Lung (tissue), 12 donors: ENCODE measurements around the gene PTPRD. TPM values are rescaled to one million over a fixed set of nuclear protein-coding genes. Genes with fewer than 3 reads are reported as not detected.

Experiments used
- ATAC-seq: fragments of 200-7000 bp; cut with Tn5 transposase; one replicate; pipeline ENCODE4 v1.9.1; 2020; ENCODE audit warnings: moderate number of reproducible peaks; ENCODE audit not compliant: insufficient read depth, low FRiP score
- DNase-seq, 3 donors: peaks; one replicate each; pipeline ENCODE4 v3.0.0-alpha.2; 2013 to 2017
- H3K27ac ChIP-seq, 2 donors: one replicate each; pipeline ENCODE4 v1.5.1; 2013; ENCODE audit warnings: mild to moderate bottlenecking in 2 of 2, moderate library complexity in 2 of 2, control low read depth in 1 of 2, inconsistent platforms in 1 of 2, low read depth in 1 of 2, low read length in 1 of 2
- H3K27me3 ChIP-seq, 3 donors: one replicate each; pipeline ENCODE4 v1.5.1; 2013; ENCODE audit warnings: low read length in 2 of 3; ENCODE audit not compliant: control insufficient read depth in 3 of 3, insufficient read depth in 3 of 3
- H3K36me3 ChIP-seq, 4 donors: one replicate each; pipeline ENCODE4 v1.5.1; 2013; ENCODE audit warnings: low read length in 4 of 4, mild to moderate bottlenecking in 1 of 4, moderate library complexity in 1 of 4; ENCODE audit not compliant: control insufficient read depth in 4 of 4, insufficient read depth in 4 of 4
- H3K4me1 ChIP-seq, 5 donors: one replicate each; pipeline ENCODE4 v1.5.1; 2013; ENCODE audit warnings: low read length in 5 of 5, mild to moderate bottlenecking in 2 of 5, moderate library complexity in 1 of 5; ENCODE audit not compliant: control insufficient read depth in 5 of 5, insufficient read depth in 5 of 5
- H3K4me3 ChIP-seq: one replicate; pipeline ENCODE4 v1.5.1; 2013; ENCODE audit warnings: mild to moderate bottlenecking, control low read depth, moderate library complexity
- H3K9ac ChIP-seq, 2 donors: one replicate each; pipeline ENCODE4 v1.5.1; 2013; ENCODE audit warnings: low read length in 2 of 2, control low read depth in 1 of 2; ENCODE audit not compliant: insufficient read depth in 1 of 2
- H3K9me3 ChIP-seq, 4 donors: one replicate each; pipeline ENCODE4 v1.5.1; 2013; ENCODE audit warnings: low read length in 3 of 4, mild to moderate bottlenecking in 1 of 4, moderate library complexity in 1 of 4; ENCODE audit not compliant: control insufficient read depth in 4 of 4, insufficient read depth in 3 of 4
- CTCF ChIP-seq: IDR thresholded peaks from 2 replicates; pipeline ENCODE4 v1.5.1; 2012; ENCODE audit warnings: mild to moderate bottlenecking; ENCODE audit errors: control extremely low read depth, extremely low read depth
- WGBS, 2 donors: extraction: QIAGEN DNeasy Blood & Tissue Kit; methylation state at CpG; one replicate each; pipeline ENCODE4 v1.1.7; 2013; 5-methylcytosine and 5-hydroxymethylcytosine counted together
- polyA plus RNA-seq, 2 donors: library from polyadenylated mRNA; stranded (reverse); fragments of 200-250 nt; gene quantifications; one replicate each; pipeline ENCODE4 v1.2.1, GENCODE V29; 2013
- total RNA-seq, 2 donors: library from RNA; depleted of rRNA in 1 of 2; stranded (reverse); fragments of >200 nt in 1 of 2; gene quantifications; one replicate each; pipeline ENCODE4 v1.2.1, GENCODE V29; 2014 to 2021
- donor health status: control.
- donor health status: control.
- donor health status: Bipolar disorder and iron deficiency.
- donor health status: healthy.
- donor health status: DM: yes; HTN: yes; CAD: no.

PTPRD gene
- total and polyA plus RNA-seq, 4 donors: 1.9 to 145 (median 13.7) TPM

DNA sequence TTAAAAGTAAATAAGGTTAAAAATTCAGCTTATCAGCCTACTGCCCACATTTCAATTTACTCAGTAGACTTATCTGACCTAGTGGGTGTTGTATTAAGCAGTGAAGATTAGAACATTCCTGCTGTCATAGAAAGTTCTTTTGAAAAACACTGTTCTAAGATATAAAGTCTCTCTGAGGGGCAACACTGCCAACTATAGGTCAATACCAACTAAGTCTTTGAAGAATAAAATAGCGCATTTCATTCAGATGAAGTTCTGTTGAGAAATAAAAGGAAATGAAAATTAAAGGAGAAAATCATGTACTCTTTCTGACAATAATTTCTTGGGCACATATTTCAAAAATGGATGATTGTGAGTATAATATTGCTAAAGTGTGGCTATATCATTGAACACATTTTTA lies 86.8 kb downstream of the PTPRD start:
- Histone ChIP-seq H3K27me3 (no peaks in the 10 kb centered on the region), H3K4me1 (no peaks in the 10 kb centered on the region), H3K4me3 (no peak overlapping the region), H3K36me3 (no peaks in the 10 kb centered on the region), H3K9me3 (no peaks in the 10 kb centered on the region), H3K27ac (no peak overlapping the region), H3K9ac (no peak overlapping the region)
- ATAC-seq (no peak), DNase-seq (no peak)
- no peak for TF ChIP-seq CTCF
- WGBS, 2 donors: 81 to 90% methylated on average over 1 of the region's 1 CpG

DNA sequence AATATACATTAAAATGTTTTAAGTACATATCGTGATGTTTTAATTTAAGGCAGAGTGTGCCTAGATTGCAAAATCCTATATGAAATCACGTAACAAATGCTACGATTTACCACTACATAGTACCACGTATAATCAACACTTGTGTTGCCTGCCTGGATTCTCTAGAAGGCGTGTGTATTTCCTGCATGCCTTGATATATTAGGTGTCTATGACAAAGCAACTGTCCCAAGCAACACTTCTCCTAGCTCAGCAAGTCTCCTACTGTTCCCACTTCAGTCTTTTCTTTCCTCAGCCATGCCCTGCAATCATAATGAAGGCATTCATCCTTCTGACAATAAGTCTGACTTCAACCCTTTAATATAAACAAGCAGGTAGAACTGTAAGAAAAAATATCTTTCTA lies 89.6 kb downstream of the PTPRD start:
- no peak overlapping the region for H3K27ac ChIP-seq
- H3K36me3 ChIP-seq: no peaks in the 10 kb centered on the region
- H3K4me1 ChIP-seq: no peaks in the 10 kb centered on the region
- 62 to 69% methylated on average over 5 of the region's 5 CpGs for WGBS, 2 donors
- ATAC-seq: no peak
- H3K4me3 ChIP-seq: no peak overlapping the region
- H3K9me3 ChIP-seq: no peaks in the 10 kb centered on the region
- no peak for DNase-seq
- H3K27me3 ChIP-seq: no peaks in the 10 kb centered on the region
- TF ChIP-seq CTCF: no peak
- H3K9ac ChIP-seq: no peak overlapping the region

DNA sequence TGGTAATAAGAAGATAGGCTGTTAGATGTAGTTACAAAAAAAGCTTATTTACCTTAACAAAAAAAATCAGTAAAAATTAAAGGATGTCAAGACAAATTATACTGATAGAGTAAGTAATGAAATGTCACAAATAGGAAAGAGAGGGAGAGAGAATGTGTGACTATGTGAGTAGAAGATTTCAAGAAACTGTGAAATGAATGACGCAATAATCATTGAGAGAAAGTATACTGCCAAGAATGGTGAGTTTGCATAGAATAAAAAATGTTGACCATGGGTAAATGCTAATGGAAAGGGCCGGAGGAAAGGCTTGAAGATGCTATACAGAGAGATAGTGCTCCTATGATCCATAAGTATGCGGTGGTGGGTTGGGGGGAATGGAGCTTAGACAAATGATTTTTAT lies 100.7 kb downstream of the PTPRD start:
- no peak for ATAC-seq
- Histone ChIP-seq H3K4me3 (no peak overlapping the region), H3K4me1 (no peaks in the 10 kb centered on the region), H3K36me3 (no peaks in the 10 kb centered on the region), H3K9ac (no peak overlapping the region), H3K27ac (no peak overlapping the region), H3K27me3 (no peaks in the 10 kb centered on the region), H3K9me3 (peaks cover 0 to 2% (median under 1%) of the 10 kb centered on the region in 4 donors)
- no peak for TF ChIP-seq CTCF
- WGBS, 2 donors: 87 to 91% methylated on average over 3 of the region's 3 CpGs
- no peak for DNase-seq

DNA sequence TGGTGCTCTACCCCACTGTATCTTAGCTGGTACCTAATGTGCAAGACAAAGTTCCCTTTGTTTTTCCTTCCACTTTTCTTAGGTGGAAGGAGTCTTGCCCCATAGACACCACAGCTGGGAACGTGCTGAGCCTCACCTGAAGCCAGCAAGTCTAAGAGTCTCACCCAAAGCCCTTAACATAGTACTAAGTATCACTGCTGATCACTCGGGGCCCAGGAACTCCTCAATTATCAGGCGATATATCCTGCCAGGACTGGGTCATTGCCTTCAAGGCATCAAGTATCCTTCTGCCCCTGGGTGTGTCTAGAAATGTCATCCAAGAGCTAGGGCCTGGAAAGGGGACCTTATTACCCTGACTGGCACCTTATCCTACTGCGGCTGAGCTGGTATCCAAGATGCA lies 123.9 kb downstream of the PTPRD start:
- H3K27me3 ChIP-seq: no peaks in the 10 kb centered on the region
- peaks cover 0 to 3% (median 0%) of the 10 kb centered on the region in 4 donors for H3K9me3 ChIP-seq
- H3K4me1 ChIP-seq: no peaks in the 10 kb centered on the region
- 81 to 83% methylated on average over 4 of the region's 4 CpGs for WGBS, 2 donors
- H3K4me3 ChIP-seq: no peak overlapping the region
- no peak overlapping the region for H3K27ac ChIP-seq
- no peaks in the 10 kb centered on the region for H3K36me3 ChIP-seq
- no peak for DNase-seq
- no peak overlapping the region for H3K9ac ChIP-seq
- TF ChIP-seq CTCF: no peak
- no peak for ATAC-seq
